Bone marrow (tissue), 2 donors: Measurements from ENCODE around the gene EPHA8.

Experiments
- DNase-seq, 2 donors: peaks; one replicate each; lab custom pipeline; 2025; lab: John Stamatoyannopoulos, UW

EPHA8 gene

GRCh38 chr1:22592919-22593790, 29.9 kb downstream of the EPHA8 start:
- no peak for DNase-seq

DNA sequence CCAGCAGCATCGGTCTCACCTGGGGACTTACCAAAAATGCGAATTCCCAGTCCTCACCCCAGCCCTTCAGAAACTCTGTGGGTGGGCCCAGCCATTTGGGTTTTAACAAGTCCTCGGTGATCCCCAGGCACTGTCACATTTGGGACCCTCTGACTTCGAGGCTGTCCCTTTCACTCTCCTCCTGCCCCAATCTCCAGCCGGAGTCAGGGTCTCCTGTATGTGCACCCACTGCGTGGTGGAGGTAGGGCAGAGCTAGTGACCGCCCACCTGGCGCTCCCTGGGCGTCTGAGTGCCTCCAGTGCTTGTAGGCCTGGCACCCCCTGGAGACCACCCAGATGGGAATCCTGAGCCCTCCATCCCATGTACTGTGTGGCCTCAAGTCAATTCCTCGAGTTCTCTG, 31.1 kb downstream of the EPHA8 start:
- no peak for DNase-seq

- no peak for DNase-seq
Measured at GRCh38 chr1:22595108-22595507, 31.8 kb downstream of the EPHA8 start.

GRCh38 chr1:22597301-22597965, 34.1 kb downstream of the EPHA8 start:
- no peak for DNase-seq

DNA sequence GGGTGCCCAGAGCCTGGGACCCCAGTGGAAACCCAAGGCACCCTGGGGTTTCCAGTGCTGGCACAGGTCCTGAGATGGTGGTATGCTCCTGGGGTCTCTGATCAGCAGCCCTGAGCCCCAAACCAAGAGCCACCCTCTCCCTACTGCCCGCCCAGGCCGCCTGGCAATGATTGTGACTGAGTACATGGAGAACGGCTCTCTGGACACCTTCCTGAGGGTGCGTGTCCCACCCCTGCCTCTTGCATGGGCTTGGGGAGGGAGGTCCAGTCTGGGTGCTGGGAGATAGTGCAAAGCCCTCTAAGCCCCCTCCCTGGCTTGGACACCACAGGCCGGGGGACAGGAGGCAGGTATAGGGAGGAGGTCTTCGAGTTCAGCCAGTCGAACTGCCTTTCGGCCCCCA, 34.7 kb downstream of the EPHA8 start:
- DNase-seq: no peak

- DNase-seq: no peak
Measured at GRCh38 chr1:22598736-22599135, 35.4 kb downstream of the EPHA8 start.

DNA sequence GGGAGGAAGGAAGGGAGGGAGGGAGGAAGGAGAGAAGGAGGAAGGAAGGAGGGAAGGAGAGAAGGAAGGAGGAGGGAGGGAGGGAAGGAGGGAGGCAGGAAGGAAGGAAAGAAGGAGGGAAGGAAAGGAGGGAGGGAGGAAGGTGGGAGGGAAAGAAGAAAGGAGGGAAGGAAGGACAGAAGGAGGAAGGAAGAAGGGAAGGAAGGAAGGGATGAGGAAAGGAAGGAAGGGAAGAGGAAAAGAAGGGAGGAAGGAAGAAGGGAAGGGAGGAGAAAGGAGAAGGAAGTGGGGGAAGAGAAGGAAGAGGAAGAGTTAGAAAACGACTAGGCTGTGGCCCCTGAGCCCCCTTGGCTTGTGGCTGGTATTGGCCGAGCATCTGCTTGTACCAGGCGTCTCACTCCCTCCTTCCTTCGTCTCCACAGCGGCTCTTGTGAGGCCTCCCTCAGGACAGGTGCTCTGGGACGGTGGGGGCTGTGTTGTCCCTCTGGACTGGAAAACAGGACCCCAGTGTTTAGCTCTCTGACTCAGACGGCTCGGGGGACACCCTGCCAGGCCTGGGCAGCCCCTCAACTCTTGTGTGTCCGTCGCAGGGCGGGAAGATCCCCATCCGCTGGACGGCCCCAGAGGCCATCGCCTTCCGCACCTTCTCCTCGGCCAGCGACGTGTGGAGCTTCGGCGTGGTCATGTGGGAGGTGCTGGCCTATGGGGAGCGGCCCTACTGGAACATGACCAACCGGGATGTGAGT, 37.0 kb downstream of the EPHA8 start:
- DNase-seq: no peak

- DNase-seq: no peak
Measured at GRCh38 chr1:22600817-22601605, 37.7 kb downstream of the EPHA8 start.

- no peak for DNase-seq
Measured at GRCh38 chr1:22601610-22602009, 38.3 kb downstream of the EPHA8 start.

GRCh38 chr1:22602060-22602740, 38.9 kb downstream of the EPHA8 start:
- DNase-seq: no peak

DNA sequence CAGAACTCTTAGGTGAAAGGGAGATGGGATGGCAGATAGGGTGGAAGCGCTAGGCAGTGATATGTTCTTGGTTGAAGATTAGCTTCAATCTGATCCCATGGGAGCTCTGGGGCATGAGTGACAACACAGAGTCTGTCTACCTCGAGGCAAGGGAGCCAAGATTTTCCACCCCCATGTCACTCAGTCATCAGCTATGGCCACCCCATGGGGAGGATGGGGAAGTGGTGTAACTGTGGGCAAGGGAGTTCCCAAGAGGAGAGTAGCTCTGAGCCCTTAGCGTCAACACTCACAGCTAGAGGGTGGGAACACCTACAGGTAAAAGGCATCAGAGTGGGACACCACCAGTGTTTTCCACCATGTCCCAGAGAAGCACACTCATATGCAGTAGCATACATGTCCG, 42.9 kb downstream of the EPHA8 start:
- no peak for DNase-seq

- DNase-seq: no peak
Measured at GRCh38 chr1:22607154-22607553, 43.9 kb downstream of the EPHA8 start.

- no peak for DNase-seq
Measured at GRCh38 chr1:22608361-22608760, 45.1 kb downstream of the EPHA8 start.

GRCh38 chr1:22609291-22609690, 46.0 kb downstream of the EPHA8 start:
- no peak for DNase-seq

DNA sequence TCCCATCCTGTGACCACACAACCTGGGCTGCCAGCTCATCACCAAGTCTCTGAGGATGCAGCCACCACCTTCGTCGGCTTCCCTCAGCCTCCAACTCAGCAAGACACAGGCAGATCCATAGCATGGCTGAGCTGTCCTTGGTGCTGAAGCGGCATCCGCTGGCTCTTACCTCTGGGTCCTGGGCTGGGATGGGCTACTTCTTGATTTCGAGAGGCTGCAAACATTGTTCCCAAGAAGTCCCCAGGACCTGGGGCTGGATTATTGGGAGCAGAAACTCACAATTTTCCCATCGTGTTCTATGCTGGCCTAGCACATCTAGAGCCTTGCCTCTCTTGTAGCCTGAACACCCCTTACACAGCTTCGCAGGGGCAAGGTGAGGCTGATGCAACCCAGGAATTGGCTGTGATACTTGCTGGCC, 48.2 kb downstream of the EPHA8 start:
- DNase-seq: no peak

DNA sequence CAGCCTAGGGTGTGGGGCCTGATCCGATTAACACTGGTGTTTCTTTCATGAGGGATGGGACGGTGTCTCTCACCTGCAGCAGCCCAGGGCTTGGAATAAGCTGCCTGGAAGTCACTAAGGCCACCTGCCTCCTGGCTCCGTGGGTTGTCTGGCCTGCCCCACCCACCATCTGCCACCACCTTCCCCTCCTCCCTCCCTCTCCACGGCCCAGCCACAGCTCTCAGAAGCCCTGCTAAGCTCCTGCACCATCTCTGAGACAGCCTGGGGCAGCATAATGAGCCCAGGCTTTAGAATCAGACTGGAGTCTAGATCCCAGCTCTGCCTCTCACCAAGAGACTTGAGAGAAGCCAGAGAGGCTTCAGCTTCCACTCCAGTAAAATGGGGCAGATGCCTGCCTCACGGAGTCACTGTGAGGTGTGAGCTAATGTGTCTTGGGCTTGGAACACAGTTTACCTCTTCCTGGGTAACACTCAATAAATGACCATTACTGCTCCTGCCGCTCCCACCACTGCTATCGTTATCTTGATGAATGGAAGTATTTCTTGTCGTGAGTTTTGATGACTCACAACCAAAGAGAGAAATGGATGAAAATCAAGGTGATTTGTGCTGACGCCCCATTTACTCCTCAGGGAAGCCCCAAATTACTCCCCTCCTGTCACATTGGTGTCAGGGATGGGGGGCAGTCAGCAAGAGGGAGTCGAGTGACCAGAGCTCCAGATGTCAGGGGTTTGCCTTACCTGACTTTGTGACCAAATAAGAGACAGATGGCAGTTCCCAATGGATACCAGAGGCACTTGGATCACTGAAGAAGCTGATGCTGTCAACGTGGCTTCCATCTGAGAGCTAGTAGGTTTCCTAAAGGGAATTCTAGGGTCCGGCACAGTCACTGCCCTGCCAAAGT, 49.6 kb downstream of the EPHA8 start:
- no peak for DNase-seq

GRCh38 chr1:22613572-22613918, 50.3 kb downstream of the EPHA8 start:
- DNase-seq: no peak

DNA sequence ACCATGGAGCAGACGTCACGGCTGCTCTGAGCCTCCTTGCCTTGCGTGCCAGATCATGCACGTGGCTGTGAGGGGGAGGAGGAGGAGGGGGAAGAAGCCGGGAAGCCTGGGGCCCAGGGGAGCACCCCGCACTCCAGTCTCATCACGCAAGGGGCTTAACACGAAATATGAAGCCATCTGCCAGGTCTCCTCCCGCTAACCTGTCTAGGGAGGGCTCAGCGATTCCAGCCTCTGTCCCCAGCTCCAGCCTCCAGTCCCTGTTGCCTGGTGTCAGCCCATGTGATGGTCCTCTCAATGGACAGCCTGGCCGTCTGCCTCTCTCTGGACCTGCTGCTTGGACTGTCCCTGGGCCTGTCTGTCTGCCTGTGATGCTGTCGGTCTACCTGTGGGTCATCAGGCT, 50.7 kb downstream of the EPHA8 start:
- no peak for DNase-seq

DNA sequence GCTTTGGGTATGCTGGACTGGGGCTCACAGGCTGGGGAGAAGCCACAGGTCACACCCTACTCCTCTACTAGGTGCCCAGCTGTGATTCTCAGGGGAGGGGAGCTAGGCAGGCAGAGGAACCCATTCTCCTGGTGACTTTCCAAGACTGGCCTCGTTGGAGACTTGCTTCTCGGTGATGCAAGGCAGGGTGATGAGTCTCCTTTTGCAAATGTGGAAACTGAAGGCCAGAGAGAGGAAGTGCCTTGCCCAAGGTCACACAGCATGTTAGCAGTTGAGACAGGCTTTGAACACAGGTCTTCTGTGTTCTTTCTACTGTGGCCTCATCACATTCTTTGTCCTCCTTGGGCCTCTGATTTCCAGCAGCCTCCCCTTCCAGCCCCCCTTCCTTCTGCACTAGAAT, 52.6 kb downstream of the EPHA8 start:
- no peak for DNase-seq

- DNase-seq: no peak
Measured at GRCh38 chr1:22616571-22616970, 53.3 kb downstream of the EPHA8 start.
